ENCODE results near the gene TLCD3B.
A peak's percentile ranks its signal among the peaks of the same experiment; 100 is the strongest.

The TLCD3B gene

GRCh38 chr16:30032083-30032819 is 1.2 kb upstream of the TLCD3B start:
- ChIA-PET POLR2A (interaction anchor here (0.5 to 2.9 kb wide), 6 partner anchors 11 to 217 kb away, joined by 3 to 11 read pairs (median 6); partner anchors contain the start of genes ALDOA, KCTD13 and PAGR1), CTCF (interaction anchor here (0.5 to 2.1 kb wide), 31 partner anchors 8 to 951 kb away, joined by 3 to 10 read pairs (median 3); partner anchors contain the start of genes C16orf92, PRRT2, TAOK2 and TMEM219)
- TF ChIP-seq PKNOX1 (IDR thresholded peaks at IDR 0.05) = no peak
- peak; percentile 89 for DNase-seq (ENCODE audit: extremely low spot score)

GRCh38 chr16:30031477-30031918 is 427 bp upstream of the TLCD3B start:
- ChIA-PET CTCF (interaction anchor here (0.5 to 2.1 kb wide), 22 partner anchors 9 to 952 kb away, joined by 3 to 10 read pairs (median 4); partner anchors contain the start of genes C16orf92, PRRT2 and TAOK2), POLR2A (interaction anchor here (0.5 to 2.9 kb wide), 8 partner anchors 10 to 922 kb away, joined by 3 to 11 read pairs (median 4); partner anchors contain the start of genes ALDOA, KCTD13 and PAGR1)
- no peak for TF ChIP-seq TARDBP (IDR thresholded peaks at IDR 0.05)
- TF ChIP-seq ZNF384 (IDR thresholded peaks at IDR 0.05) = no peak
- TF ChIP-seq FOXM1 (IDR thresholded peaks at IDR 0.05; ENCODE audit: borderline replicate concordance) = no peak
- no peak for DNase-seq (ENCODE audit: extremely low spot score)

GRCh38 chr16:30030011-30030685 is 923 bp downstream of the TLCD3B start:
- no peak for TF ChIP-seq BHLHE40 (IDR thresholded peaks at IDR 0.05; ENCODE audit: borderline replicate concordance)
- TF ChIP-seq FOXA1 (IDR thresholded peaks at IDR 0.05) = no peak
- no peak for TF ChIP-seq HDGF (IDR thresholded peaks at IDR 0.05; ENCODE audit: borderline replicate concordance)
- no peak for TF ChIP-seq ELF4 (IDR thresholded peaks at IDR 0.05)
- TF ChIP-seq SP1 (IDR thresholded peaks at IDR 0.05) = no peak
- TF ChIP-seq FOXM1 (IDR thresholded peaks at IDR 0.05; ENCODE audit: borderline replicate concordance) = no peak
- TF ChIP-seq SUZ12 (IDR thresholded peaks at IDR 0.05) = no peak
- no peak for TF ChIP-seq NFRKB (IDR thresholded peaks at IDR 0.05)
- TF ChIP-seq L3MBTL2 (conservative IDR thresholded peaks at IDR 0.05) = no peak
- TF ChIP-seq TARDBP (IDR thresholded peaks at IDR 0.05) = no peak
- TF ChIP-seq ZNF384 (IDR thresholded peaks at IDR 0.05) = no peak
- TF ChIP-seq CTBP1 (IDR thresholded peaks at IDR 0.05; ENCODE audit: borderline replicate concordance) = no peak
- TF ChIP-seq FOXK2 (IDR thresholded peaks at IDR 0.05) = no peak
- TF ChIP-seq ARNT (IDR thresholded peaks at IDR 0.05) = no peak
- no peak for TF ChIP-seq PKNOX1 (IDR thresholded peaks at IDR 0.05)
- no peak for TF ChIP-seq LEF1 (IDR thresholded peaks at IDR 0.05; ENCODE audit: borderline replicate concordance)
- ChIA-PET POLR2A (interaction anchor here (1.4 to 2.9 kb wide), 2 partner anchors 9 to 104 kb away, joined by 3 to 11 read pairs; partner anchors contain the start of gene KCTD13), CTCF (no interaction called here)
- no peak for DNase-seq (ENCODE audit: extremely low spot score)

GRCh38 chr16:30028438-30029076 is 2.5 kb downstream of the TLCD3B start:
- TF ChIP-seq FOXK2 (IDR thresholded peaks at IDR 0.05) (no peak), LEF1 (IDR thresholded peaks at IDR 0.05; ENCODE audit: borderline replicate concordance) (no peak), FOXM1 (IDR thresholded peaks at IDR 0.05; ENCODE audit: borderline replicate concordance) (no peak)
- CTCF ChIA-PET = no interaction called here

GRCh38 chr16:30027588-30028437 is 3.3 kb downstream of the TLCD3B start:
- DNase-seq (ENCODE audit: extremely low spot score) = no peak
- CTCF ChIA-PET = no interaction called here
- TF ChIP-seq FOXK2 (IDR thresholded peaks at IDR 0.05) = no peak
- no peak for TF ChIP-seq BHLHE40 (IDR thresholded peaks at IDR 0.05; ENCODE audit: borderline replicate concordance)
- no peak for TF ChIP-seq ARNT (IDR thresholded peaks at IDR 0.05)
- no peak for TF ChIP-seq LEF1 (IDR thresholded peaks at IDR 0.05; ENCODE audit: borderline replicate concordance)
- no peak for TF ChIP-seq PKNOX1 (IDR thresholded peaks at IDR 0.05)
- TF ChIP-seq SUZ12 (IDR thresholded peaks at IDR 0.05) = no peak
- TF ChIP-seq SP1 (IDR thresholded peaks at IDR 0.05) = no peak
- no peak for TF ChIP-seq FOXM1 (IDR thresholded peaks at IDR 0.05; ENCODE audit: borderline replicate concordance)
- no peak for TF ChIP-seq NFRKB (IDR thresholded peaks at IDR 0.05)
- no peak for TF ChIP-seq L3MBTL2 (conservative IDR thresholded peaks at IDR 0.05)
- TF ChIP-seq TARDBP (IDR thresholded peaks at IDR 0.05) = no peak
- no peak for TF ChIP-seq FOXA1 (IDR thresholded peaks at IDR 0.05)
- no peak for TF ChIP-seq ELF4 (IDR thresholded peaks at IDR 0.05)
- no peak for TF ChIP-seq CTBP1 (IDR thresholded peaks at IDR 0.05; ENCODE audit: borderline replicate concordance)
- no peak for TF ChIP-seq HDGF (IDR thresholded peaks at IDR 0.05; ENCODE audit: borderline replicate concordance)
- TF ChIP-seq ZNF384 (IDR thresholded peaks at IDR 0.05) = no peak
- POLR2A ChIA-PET = interaction anchor here (1.1 to 1.2 kb wide), 2 partner anchors 33 to 65 kb away, joined by 4 read pairs; partner anchors contain the start of gene HIRIP3

More at GRCh38 chr16:30028438-30029076, 2.5 kb downstream of the TLCD3B start:
- POLR2A ChIA-PET = interaction anchor here (0.5 to 1.2 kb wide), 3 partner anchors 33 to 165 kb away, joined by 3 to 4 read pairs (median 4); partner anchors contain the start of gene HIRIP3
- DNase-seq (ENCODE audit: extremely low spot score) = no peak

All from HEK293T (cell line).